Measurements from ENCODE around the gene TARS2.

DNA sequence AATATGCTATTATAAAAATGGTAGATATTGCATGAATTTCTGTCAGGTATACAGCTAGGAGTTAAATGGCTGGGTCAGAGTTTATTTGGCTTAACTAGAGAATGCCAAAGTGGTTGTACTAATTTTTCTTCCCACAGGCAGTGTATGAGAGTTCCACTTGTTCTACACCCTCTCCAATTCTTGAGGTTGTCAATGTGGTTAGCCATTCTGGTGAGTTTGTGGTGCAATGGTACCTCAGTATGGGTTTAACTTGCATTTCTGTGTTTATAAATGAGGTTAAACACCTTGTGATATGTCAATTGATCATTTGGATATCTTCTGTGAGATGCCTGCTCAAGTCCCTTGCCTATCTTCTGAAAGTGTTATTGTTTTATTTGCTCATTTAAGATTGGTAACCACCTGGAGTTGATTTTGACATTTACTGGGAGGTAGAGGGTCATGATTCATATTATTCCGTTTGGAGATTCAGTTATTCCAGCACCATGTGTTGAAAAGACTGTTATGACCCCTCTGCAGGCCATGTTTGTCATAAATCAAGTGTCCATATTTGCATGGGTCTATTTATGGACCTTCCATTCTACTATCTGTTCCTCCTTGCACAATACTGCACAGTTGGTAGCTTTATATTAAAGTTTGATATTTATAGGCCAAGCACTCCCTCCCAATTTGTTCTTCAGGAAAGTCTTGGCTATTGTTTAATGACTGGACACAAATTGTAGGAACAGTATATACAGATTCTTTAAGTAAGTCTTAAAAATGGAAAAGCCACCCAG, 34.2 kb downstream of the TARS2 start:
- TF ChIP-seq, protein P1, sequence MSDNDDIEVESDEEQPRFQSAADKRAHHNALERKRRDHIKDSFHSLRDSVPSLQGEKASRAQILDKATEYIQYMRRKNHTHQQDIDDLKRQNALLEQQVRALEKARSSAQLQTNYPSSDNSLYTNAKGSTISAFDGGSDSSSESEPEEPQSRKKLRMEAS (CRISPR knock-in tag; IDR thresholded peaks at IDR 0.05) = no peak
- TF ChIP-seq, protein P2, sequence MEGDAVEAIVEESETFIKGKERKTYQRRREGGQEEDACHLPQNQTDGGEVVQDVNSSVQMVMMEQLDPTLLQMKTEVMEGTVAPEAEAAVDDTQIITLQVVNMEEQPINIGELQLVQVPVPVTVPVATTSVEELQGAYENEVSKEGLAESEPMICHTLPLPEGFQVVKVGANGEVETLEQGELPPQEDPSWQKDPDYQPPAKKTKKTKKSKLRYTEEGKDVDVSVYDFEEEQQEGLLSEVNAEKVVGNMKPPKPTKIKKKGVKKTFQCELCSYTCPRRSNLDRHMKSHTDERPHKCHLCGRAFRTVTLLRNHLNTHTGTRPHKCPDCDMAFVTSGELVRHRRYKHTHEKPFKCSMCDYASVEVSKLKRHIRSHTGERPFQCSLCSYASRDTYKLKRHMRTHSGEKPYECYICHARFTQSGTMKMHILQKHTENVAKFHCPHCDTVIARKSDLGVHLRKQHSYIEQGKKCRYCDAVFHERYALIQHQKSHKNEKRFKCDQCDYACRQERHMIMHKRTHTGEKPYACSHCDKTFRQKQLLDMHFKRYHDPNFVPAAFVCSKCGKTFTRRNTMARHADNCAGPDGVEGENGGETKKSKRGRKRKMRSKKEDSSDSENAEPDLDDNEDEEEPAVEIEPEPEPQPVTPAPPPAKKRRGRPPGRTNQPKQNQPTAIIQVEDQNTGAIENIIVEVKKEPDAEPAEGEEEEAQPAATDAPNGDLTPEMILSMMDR (IDR thresholded peaks at IDR 0.05) = no peak
- no peak for TF ChIP-seq ZNF232 (CRISPR knock-in tag; IDR thresholded peaks at IDR 0.05)
- no peak for TF ChIP-seq MYBL2 (CRISPR knock-in tag; IDR thresholded peaks at IDR 0.05)
- TF ChIP-seq, protein P3, sequence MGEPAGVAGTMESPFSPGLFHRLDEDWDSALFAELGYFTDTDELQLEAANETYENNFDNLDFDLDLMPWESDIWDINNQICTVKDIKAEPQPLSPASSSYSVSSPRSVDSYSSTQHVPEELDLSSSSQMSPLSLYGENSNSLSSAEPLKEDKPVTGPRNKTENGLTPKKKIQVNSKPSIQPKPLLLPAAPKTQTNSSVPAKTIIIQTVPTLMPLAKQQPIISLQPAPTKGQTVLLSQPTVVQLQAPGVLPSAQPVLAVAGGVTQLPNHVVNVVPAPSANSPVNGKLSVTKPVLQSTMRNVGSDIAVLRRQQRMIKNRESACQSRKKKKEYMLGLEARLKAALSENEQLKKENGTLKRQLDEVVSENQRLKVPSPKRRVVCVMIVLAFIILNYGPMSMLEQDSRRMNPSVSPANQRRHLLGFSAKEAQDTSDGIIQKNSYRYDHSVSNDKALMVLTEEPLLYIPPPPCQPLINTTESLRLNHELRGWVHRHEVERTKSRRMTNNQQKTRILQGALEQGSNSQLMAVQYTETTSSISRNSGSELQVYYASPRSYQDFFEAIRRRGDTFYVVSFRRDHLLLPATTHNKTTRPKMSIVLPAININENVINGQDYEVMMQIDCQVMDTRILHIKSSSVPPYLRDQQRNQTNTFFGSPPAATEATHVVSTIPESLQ (CRISPR knock-in tag; IDR thresholded peaks at IDR 0.05) = no peak
- no peak for TF ChIP-seq TEAD4 (CRISPR knock-in tag; IDR thresholded peaks at IDR 0.05)
- no peak for TF ChIP-seq CREB1 (CRISPR knock-in tag; IDR thresholded peaks at IDR 0.05)

Measured in WTC11 (cell line).